Thymus (tissue), 11 donors: ENCODE data around the gene SLC9A4. TPM values are rescaled to one million over a fixed set of nuclear protein-coding genes. Genes with fewer than 3 reads are reported as not detected.

Experiments used
- DNase-seq, 9 donors: peaks; one replicate each; pipeline ENCODE4 v3.0.0-alpha.2; 2013; ENCODE audit warnings: low spot score in 9 of 9, low read depth in 6 of 9, missing footprints in 1 of 9
- H3K27ac ChIP-seq, 2 donors: one replicate each; pipeline ENCODE4 v1.5.1; 2013; ENCODE audit warnings: control low read depth in 1 of 2, low read depth in 1 of 2, low read length in 1 of 2, mild to moderate bottlenecking in 1 of 2, moderate library complexity in 1 of 2
- H3K27me3 ChIP-seq, 2 donors: one replicate each; pipeline ENCODE4 v1.5.1; 2013; ENCODE audit warnings: low read length in 1 of 2; ENCODE audit not compliant: control insufficient read depth in 2 of 2, insufficient read depth in 1 of 2
- H3K36me3 ChIP-seq, 2 donors: one replicate each; pipeline ENCODE4 v1.5.1; 2013; ENCODE audit warnings: low read length in 1 of 2, mild to moderate bottlenecking in 1 of 2, moderate library complexity in 1 of 2; ENCODE audit not compliant: control insufficient read depth in 2 of 2, insufficient read depth in 2 of 2
- H3K4me1 ChIP-seq, 2 donors: one replicate each; pipeline ENCODE4 v1.5.1; 2013; ENCODE audit warnings: low read length in 2 of 2; ENCODE audit not compliant: control insufficient read depth in 2 of 2, insufficient read depth in 2 of 2
- H3K4me3 ChIP-seq, 2 donors: one replicate each; pipeline ENCODE4 v1.5.1; 2013; ENCODE audit warnings: low read length in 2 of 2, control low read depth in 1 of 2, mild to moderate bottlenecking in 1 of 2
- H3K9me3 ChIP-seq, 2 donors: one replicate each; pipeline ENCODE4 v1.5.1; 2013; ENCODE audit warnings: low read length in 1 of 2, mild to moderate bottlenecking in 1 of 2; ENCODE audit not compliant: control insufficient read depth in 2 of 2, insufficient read depth in 1 of 2
- WGBS: extraction: QIAGEN DNeasy Blood & Tissue Kit; methylation state at CpG from one replicate; pipeline ENCODE4 v1.1.7; 2013; 5-methylcytosine and 5-hydroxymethylcytosine counted together
- polyA plus RNA-seq: library from polyadenylated mRNA; stranded (reverse); fragments of 200-250 nt; gene quantifications from one replicate; pipeline ENCODE4 v1.2.3, GENCODE V29; 2013
- total RNA-seq: library from RNA; stranded (reverse); fragments of 120-200 nt; gene quantifications from one replicate; pipeline ENCODE4 v1.2.4, GENCODE V29; 2013
- donor health status: healthy.

Gene SLC9A4
- total and polyA plus RNA-seq, 2 donors = 0.05 to 0.66 TPM

DNA sequence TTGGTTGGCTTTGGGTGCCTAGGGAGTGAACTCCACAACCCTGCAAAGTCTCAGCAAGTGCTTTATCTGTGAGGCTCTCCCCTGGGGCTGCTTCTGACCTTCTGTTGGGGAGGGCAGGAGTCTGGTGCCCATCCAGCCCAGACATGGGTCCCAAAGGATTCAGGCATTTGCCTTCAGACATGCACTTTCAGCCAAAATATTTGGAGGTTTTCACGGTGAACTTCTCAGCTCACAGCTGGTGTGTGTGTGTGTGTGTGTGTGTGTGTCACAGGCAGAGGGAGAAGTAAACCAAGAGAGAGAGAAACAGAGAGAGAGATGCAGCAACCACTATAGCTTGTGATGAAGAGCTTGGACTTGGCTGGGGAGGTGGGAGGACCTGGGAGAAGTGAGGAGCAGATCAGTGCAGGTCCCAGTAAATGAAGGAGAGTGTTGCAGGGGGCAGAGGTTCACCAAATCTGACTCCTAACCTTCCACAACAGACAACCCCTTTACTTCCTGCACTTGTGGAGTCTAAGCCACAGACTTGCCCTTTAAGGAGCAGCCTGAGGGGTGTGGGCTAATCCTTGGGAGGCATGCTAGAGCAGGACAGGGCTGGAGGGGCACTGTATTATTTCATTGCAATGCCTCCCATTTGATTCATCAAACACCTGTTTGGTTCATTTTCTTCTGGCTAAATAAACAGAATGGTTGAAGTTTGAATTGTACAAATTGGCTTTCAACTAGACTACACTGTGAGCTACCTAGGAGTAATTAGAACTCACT, 14.1 kb downstream of the SLC9A4 start:
- no peaks in the 10 kb centered on the region for H3K9me3 ChIP-seq
- peaks cover 0 to 8% of the 10 kb centered on the region in 2 donors for H3K4me1 ChIP-seq
- H3K27ac ChIP-seq = no peak overlapping the region
- no peaks in the 10 kb centered on the region for H3K27me3 ChIP-seq
- no peak for DNase-seq
- WGBS = 72% methylated on average over 1 of the region's 1 CpG
- H3K36me3 ChIP-seq = no peaks in the 10 kb centered on the region
- no peak overlapping the region for H3K4me3 ChIP-seq

DNA sequence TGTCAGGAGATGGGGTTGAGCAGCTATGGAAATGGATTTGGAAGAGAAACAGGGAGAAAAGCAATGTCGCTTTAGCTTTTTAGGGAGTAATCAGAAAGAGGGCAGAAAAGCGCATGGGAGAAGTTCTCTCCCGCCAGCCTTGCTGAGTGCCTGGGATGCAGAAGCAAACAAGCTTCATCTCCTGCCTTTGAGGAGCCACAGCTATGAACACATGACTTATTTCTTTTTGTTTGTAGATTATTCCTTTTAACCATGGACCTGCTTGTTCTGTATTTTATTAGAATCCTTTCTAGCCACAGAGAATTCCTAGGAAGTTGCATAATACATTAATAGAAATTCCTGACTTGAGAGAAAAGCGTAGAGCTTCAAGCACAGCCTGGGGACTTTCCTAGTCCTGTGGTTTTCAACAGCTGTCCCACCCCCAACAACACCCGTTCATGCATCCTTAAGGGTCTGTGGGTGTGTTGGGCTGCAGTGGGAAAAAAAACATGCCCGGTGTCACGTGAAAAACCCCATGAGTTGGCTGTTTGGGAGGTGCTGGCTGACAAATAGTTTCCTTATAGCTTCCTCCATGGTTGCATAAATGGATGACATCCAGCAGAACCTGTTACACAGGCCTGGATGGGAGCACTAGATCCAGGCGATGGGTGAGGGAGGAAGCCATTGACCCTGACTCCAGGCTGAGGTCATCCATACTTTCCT, 14.9 kb downstream of the SLC9A4 start:
- H3K9me3 ChIP-seq = no peaks in the 10 kb centered on the region
- peak in 1 of 9 donors; percentile 12 for DNase-seq
- no peaks in the 10 kb centered on the region for H3K27me3 ChIP-seq
- no peak overlapping the region for H3K27ac ChIP-seq
- WGBS = 45% methylated on average over 8 of the region's 8 CpGs
- H3K4me3 ChIP-seq = no peak overlapping the region
- no peaks in the 10 kb centered on the region for H3K36me3 ChIP-seq
- peaks cover 0 to 8% of the 10 kb centered on the region in 2 donors for H3K4me1 ChIP-seq

DNA sequence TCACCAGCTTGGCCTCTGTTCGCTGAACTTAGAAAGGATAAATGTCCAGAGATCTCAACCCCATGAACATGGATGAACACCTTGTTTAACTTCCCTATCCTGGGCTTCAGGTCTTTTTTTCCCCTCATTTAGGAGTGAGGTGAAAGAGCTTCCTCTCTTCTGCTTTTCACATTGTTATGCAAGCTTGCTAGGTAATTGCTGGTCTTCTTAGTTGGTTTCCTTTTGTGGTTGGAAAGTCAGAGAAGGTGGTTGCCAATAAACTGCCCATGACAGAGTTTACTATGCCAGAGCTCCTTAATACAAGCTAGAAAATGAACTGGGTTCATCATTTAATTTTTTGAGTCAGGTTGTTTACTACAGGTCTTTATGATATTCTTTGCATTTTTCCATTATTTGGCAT, 16.6 kb downstream of the SLC9A4 start:
- peak in 1 of 9 donors; percentile 10 for DNase-seq
- WGBS = 39% methylated on average over 1 of the region's 1 CpG
- no peaks in the 10 kb centered on the region for H3K27me3 ChIP-seq
- H3K4me1 ChIP-seq = peaks cover 0 to 8% of the 10 kb centered on the region in 2 donors
- H3K9me3 ChIP-seq = no peaks in the 10 kb centered on the region
- H3K4me3 ChIP-seq = no peak overlapping the region
- no peaks in the 10 kb centered on the region for H3K36me3 ChIP-seq
- H3K27ac ChIP-seq = no peak overlapping the region

DNA sequence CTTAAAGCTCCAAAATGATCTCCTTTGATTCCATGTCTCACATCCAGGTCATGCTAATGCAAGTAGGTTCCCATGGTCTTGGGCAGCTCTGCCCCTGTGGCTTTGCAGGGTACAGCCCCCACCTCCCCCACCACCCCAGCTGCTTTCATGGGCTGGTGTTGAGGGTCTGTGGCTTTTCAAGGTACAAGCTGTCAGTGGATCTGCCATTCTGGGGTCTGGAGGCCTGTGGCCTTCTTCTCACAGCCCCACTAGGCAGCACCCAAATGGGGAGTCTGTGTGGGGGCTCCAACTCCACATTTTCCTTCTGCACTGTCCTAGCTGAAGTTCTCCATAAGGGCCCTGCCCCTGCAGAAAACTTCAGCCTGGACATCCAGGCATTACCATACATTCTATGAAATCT, 19.0 kb downstream of the SLC9A4 start:
- no peak overlapping the region for H3K4me3 ChIP-seq
- no peaks in the 10 kb centered on the region for H3K9me3 ChIP-seq
- no peaks in the 10 kb centered on the region for H3K27me3 ChIP-seq
- peaks cover 0 to 6% of the 10 kb centered on the region in 2 donors for H3K4me1 ChIP-seq
- H3K36me3 ChIP-seq = no peaks in the 10 kb centered on the region
- DNase-seq = no peak
- no peak overlapping the region for H3K27ac ChIP-seq

DNA sequence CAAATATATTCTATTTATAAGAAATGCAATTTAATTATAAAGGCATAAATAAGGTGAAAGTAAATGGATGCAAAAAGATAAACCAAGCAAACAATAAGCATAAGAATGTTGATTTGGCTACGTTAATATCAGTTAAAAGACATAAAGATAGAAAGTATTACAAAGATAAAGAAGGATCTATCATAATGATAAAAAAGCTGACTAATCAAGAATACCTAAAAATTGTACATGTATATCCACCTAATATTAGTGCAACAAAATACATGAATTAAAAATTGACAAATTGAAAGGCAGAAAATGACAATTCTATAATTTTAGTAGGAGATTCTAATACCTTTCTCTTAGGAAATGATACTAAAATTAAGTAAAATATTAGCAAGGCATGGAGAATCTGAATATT, 21.5 kb downstream of the SLC9A4 start:
- Histone ChIP-seq H3K27ac (no peak overlapping the region), H3K4me1 (no peaks in the 10 kb centered on the region), H3K36me3 (no peaks in the 10 kb centered on the region), H3K4me3 (no peak overlapping the region), H3K27me3 (no peaks in the 10 kb centered on the region), H3K9me3 (no peaks in the 10 kb centered on the region)
- WGBS = 96% methylated on average over 1 of the region's 1 CpG
- DNase-seq = no peak

DNA sequence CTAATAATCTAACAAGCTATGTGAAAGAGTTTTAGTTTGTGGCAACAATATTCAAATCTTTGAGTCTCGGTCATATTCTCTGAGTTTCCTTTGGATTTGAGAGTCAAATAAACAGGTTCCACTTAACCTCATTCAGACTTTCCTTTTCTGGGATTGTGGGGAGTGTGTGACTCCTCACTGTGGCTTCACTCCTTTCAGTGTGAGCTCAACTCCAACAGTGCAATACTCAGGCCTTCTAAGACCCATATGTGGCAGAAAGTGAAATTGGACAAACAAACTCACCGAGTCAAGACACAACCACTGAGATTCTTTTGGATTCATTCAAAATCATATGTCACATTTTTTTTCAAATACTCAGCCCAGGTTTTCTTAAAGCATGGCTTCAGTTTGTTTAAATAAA, 25.4 kb downstream of the SLC9A4 start:
- H3K9me3 ChIP-seq = no peaks in the 10 kb centered on the region
- H3K36me3 ChIP-seq = no peaks in the 10 kb centered on the region
- no peaks in the 10 kb centered on the region for H3K27me3 ChIP-seq
- WGBS = 96% methylated on average over 2 of the region's 2 CpGs
- no peak overlapping the region for H3K27ac ChIP-seq
- no peak for DNase-seq
- H3K4me3 ChIP-seq = no peak overlapping the region
- no peaks in the 10 kb centered on the region for H3K4me1 ChIP-seq

DNA sequence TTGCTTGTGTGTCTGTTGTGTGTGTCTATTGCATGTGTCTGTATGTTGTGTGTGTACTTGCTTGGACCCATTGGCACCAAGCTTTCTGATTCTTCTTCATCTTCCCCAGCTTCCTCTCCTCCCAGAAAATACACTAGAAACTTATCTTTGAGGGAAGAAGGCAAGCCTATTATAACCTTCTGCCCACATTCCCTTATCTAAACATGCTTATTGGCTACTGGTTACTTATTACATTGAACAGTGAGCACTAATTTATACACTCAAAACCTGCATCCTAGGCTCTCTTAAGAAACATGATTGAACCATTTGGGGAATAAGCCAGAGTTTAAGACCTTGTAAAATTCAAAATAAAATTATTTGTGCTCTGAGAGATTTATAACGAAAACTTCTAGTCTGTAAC, 26.5 kb downstream of the SLC9A4 start:
- H3K36me3 ChIP-seq = no peaks in the 10 kb centered on the region
- 99% methylated on average over 1 of the region's 1 CpG for WGBS
- H3K27ac ChIP-seq = no peak overlapping the region
- H3K4me1 ChIP-seq = no peaks in the 10 kb centered on the region
- no peak overlapping the region for H3K4me3 ChIP-seq
- no peaks in the 10 kb centered on the region for H3K9me3 ChIP-seq
- H3K27me3 ChIP-seq = no peaks in the 10 kb centered on the region
- DNase-seq = no peak

DNA sequence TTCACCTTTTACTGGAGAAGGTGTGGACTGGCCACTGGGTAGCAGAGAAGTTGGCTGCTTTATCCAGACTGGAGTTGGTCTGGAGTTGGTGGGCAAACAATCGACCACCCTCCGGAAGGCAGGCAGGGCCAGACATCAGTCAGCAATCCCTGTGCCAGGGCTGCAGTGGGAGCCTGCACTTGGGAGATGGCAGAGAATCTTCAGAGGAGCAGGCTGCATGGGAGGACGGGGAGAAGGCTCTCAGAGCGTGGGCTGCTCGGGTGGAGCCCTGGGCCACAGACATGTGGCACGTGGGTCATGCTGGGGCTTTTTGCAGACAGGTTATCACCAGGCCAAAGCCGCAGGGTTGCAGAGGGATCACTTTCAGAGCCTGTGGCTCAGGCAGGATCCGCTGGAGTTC, 29.6 kb downstream of the SLC9A4 start:
- no peak overlapping the region for H3K4me3 ChIP-seq
- H3K9me3 ChIP-seq = no peaks in the 10 kb centered on the region
- no peaks in the 10 kb centered on the region for H3K27me3 ChIP-seq
- no peaks in the 10 kb centered on the region for H3K4me1 ChIP-seq
- H3K27ac ChIP-seq = no peak overlapping the region
- 98% methylated on average over 8 of the region's 8 CpGs for WGBS
- no peak for DNase-seq
- no peaks in the 10 kb centered on the region for H3K36me3 ChIP-seq

DNA sequence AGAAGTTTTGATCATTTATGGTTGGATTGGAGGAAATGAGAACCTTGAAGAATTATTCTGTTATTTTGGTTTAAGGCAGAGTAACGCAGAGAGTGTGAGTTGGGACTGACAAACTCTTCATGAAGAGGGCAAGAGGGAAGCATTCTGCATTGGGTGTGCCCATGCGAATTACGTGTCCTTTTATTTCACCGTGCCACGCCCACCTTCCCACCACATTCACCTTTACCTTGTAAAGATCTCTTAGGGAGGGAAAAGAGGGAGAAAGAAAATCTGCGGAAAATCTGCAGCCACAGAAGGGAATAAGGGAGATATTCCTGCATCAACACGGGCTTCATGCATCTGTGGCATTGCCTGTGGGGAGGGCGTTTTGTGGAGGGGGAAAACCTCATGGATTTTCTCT, 31.8 kb downstream of the SLC9A4 start:
- DNase-seq = no peak
- H3K27me3 ChIP-seq = no peaks in the 10 kb centered on the region
- H3K27ac ChIP-seq = no peak overlapping the region
- H3K4me1 ChIP-seq = no peaks in the 10 kb centered on the region
- no peak overlapping the region for H3K4me3 ChIP-seq
- no peaks in the 10 kb centered on the region for H3K9me3 ChIP-seq
- H3K36me3 ChIP-seq = no peaks in the 10 kb centered on the region
- WGBS = 97% methylated on average over 8 of the region's 8 CpGs
